KMS-11 (cell line): ENCODE measurements around the gene KCNH3.
"Not testable (repeated sequence)": the region's sequence is repeated elsewhere in the genome, so short reads cannot be mapped to it uniquely, and the experiment has no call there.

ENCODE experiments used
- H2AFZ ChIP-seq: fragments of 200-600 bp; sonication (generic); 2 replicates; pipeline ENCODE4 v1.6.1; 2016; ENCODE audit warnings: antibody characterized with exemption, mixed run types, low read depth
- H3K27ac ChIP-seq: fragments of 200-600 bp; sonication (generic); 2 replicates; pipeline ENCODE4 v1.6.1; 2016; ENCODE audit warnings: mild to moderate bottlenecking, mixed run types
- H3K27me3 ChIP-seq: fragments of 200-600 bp; sonication (generic); 2 replicates; pipeline ENCODE4 v1.6.1; 2017; ENCODE audit warnings: mild to moderate bottlenecking, low read depth, mixed run types, moderate library complexity; ENCODE audit not compliant: insufficient read depth
- H3K36me3 ChIP-seq: fragments of 200-600 bp; sonication (generic); 2 replicates; pipeline ENCODE4 v1.6.1; 2017; ENCODE audit warnings: mild to moderate bottlenecking, mixed run types; ENCODE audit not compliant: insufficient read depth
- H3K4me1 ChIP-seq: fragments of 200-600 bp; sonication (generic); 2 replicates; pipeline ENCODE4 v1.6.1; 2016; ENCODE audit warnings: mild to moderate bottlenecking, low read depth, mixed run types; ENCODE audit not compliant: poor library complexity, severe bottlenecking
- H3K4me2 ChIP-seq: fragments of 200-600 bp; sonication (generic); 2 replicates; pipeline ENCODE4 v1.7.0; 2016; ENCODE audit warnings: mild to moderate bottlenecking, mixed run types
- H3K4me3 ChIP-seq: fragments of 200-600 bp; sonication (generic); IDR thresholded peaks from 2 replicates; pipeline ENCODE4 v1.6.1; 2017; ENCODE audit warnings: low read depth, low read length, mixed read lengths; ENCODE audit not compliant: insufficient read depth
- H3K79me2 ChIP-seq: fragments of 200-600 bp; sonication (generic); 2 replicates; pipeline ENCODE4 v1.6.1; 2016; ENCODE audit warnings: low read depth, mixed run types; ENCODE audit not compliant: insufficient read depth
- H3K9ac ChIP-seq: fragments of 200-600 bp; sonication (generic); 2 replicates; pipeline ENCODE4 v1.6.1; 2016; ENCODE audit warnings: mild to moderate bottlenecking, mixed run types
- H4K20me1 ChIP-seq: fragments of 200-600 bp; sonication (generic); 2 replicates; pipeline ENCODE4 v1.6.1; 2016; ENCODE audit warnings: mild to moderate bottlenecking, mixed run types; ENCODE audit not compliant: insufficient read depth
- CTCF ChIP-seq: fragments of 200-600 bp; sonication (generic); conservative IDR thresholded peaks from 2 replicates; pipeline ENCODE4 v1.6.1; 2017; ENCODE audit warnings: low read depth, mild to moderate bottlenecking, antibody characterized with exemption, low read length, moderate library complexity, mixed read lengths

The KCNH3 gene

DNA sequence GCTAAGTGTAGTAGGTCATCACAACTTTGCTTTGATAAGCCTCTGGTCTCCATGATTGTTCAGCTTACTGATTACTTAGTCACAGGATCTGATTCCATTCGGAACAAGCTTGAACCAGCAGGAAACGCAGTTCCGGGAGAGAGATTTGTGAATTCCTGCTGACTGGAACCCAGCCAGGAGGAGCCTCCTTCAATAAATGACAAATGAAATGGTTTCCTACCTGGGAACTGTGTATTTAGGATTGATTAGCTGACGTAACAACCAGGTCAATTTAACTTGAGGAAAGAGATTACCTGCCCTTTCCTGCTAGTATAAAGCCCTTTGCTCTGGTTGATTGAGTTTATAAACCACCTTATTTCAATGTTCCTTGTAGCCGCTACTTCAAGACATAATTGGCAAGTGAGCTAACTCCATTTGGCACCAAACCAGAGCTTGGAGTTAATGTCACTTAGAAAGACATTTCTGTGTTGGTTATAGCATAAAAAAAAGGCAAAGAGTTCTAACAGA lies 35.1 kb upstream of the KCNH3 start:
- Histone ChIP-seq H3K4me1 (peaks cover 46% of the 10 kb centered on the region), H3K27me3 (no peaks in the 10 kb centered on the region), H4K20me1 (no peaks in the 10 kb centered on the region), H3K27ac (no peak overlapping the region), H3K9ac (no peak overlapping the region), H2AFZ (no peak overlapping the region), H3K4me3 (no peak overlapping the region), H3K79me2 (no peaks in the 10 kb centered on the region), H3K36me3 (no peaks in the 10 kb centered on the region), H3K4me2 (no peak overlapping the region)
- TF ChIP-seq CTCF, result no peak

DNA sequence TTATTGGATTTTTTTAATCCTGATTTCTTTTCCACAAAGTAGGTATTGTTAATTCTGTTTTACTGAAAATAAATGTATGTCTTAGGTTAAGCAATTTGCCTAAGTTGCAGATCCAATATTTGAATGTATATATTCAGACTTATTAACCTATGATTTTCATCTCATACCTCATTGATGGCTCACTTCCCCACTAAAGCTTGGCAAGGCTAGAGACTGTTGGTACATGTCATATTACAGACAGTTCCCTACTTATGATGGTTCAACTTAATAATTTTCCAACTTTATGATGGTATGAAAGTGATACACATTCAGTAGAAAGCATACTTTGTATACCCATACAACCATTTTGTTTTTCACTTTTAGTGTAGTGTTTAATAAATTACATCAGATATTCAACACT lies 33.2 kb upstream of the KCNH3 start:
- H3K4me3 ChIP-seq, result no peak overlapping the region
- no peaks in the 10 kb centered on the region for H3K79me2 ChIP-seq
- no peak for TF ChIP-seq CTCF
- H2AFZ ChIP-seq, result no peak overlapping the region
- H4K20me1 ChIP-seq, result no peaks in the 10 kb centered on the region
- H3K4me2 ChIP-seq, result no peak overlapping the region
- H3K4me1 ChIP-seq, result peaks cover 51% of the 10 kb centered on the region
- no peaks in the 10 kb centered on the region for H3K27me3 ChIP-seq
- H3K9ac ChIP-seq, result no peak overlapping the region
- no peaks in the 10 kb centered on the region for H3K36me3 ChIP-seq
- no peak overlapping the region for H3K27ac ChIP-seq

DNA sequence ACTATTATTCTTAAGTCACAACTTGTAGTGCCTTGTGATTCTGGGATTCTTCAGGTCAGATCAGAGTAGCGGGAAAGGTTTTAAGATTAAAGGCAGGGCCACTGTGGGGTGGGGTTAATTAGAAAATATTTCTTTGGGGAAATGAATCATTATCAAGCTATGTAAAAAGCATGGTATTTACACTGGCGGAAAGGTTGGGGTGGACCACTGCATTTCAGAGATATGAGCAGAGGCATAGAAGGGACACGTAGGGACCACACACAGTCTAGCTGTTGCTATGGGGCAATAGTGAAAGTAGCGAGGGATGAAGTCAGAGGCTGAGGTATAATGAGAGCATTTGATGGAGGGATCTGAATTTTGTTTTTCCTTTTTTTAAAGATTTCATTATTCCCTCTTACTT lies 31.7 kb upstream of the KCNH3 start:
- no peak overlapping the region for H3K27ac ChIP-seq
- no peaks in the 10 kb centered on the region for H3K27me3 ChIP-seq
- H2AFZ ChIP-seq, result no peak overlapping the region
- peaks cover 52% of the 10 kb centered on the region for H3K4me1 ChIP-seq
- no peaks in the 10 kb centered on the region for H4K20me1 ChIP-seq
- no peak overlapping the region for H3K4me3 ChIP-seq
- no peak overlapping the region for H3K9ac ChIP-seq
- TF ChIP-seq CTCF, result no peak
- no peak overlapping the region for H3K4me2 ChIP-seq
- no peaks in the 10 kb centered on the region for H3K79me2 ChIP-seq
- no peaks in the 10 kb centered on the region for H3K36me3 ChIP-seq

GRCh38 chr12:49509681-49510080 lies 29.1 kb upstream of the KCNH3 start:
- H3K4me3 ChIP-seq, H3K9ac ChIP-seq, H3K27ac ChIP-seq, H3K36me3 ChIP-seq, H2AFZ ChIP-seq, H3K79me2 ChIP-seq, H3K4me2 ChIP-seq, H3K27me3 ChIP-seq, H4K20me1 ChIP-seq: not testable (repeated sequence)
- peaks cover 49% of the 10 kb centered on the region for H3K4me1 ChIP-seq

- no peak overlapping the region for H2AFZ ChIP-seq
- H3K9ac ChIP-seq, result no peak overlapping the region
- H4K20me1 ChIP-seq, result no peaks in the 10 kb centered on the region
- peak overlapping the region; percentile 14; the same call in 1 of the 2 replicates for H3K4me2 ChIP-seq
- H3K27me3 ChIP-seq, result no peaks in the 10 kb centered on the region
- no peaks in the 10 kb centered on the region for H3K79me2 ChIP-seq
- TF ChIP-seq CTCF, result no peak
- H3K27ac ChIP-seq, result no peak overlapping the region
- H3K4me1 ChIP-seq, result peaks cover 49% of the 10 kb centered on the region
- H3K4me3 ChIP-seq, result no peak overlapping the region
- no peaks in the 10 kb centered on the region for H3K36me3 ChIP-seq
Observed at GRCh38 chr12:49511410-49511809, 27.4 kb upstream of the KCNH3 start.
